Psoas muscle (tissue), 8 donors: ENCODE results near the gene KRT75. TPM values are rescaled to one million over a fixed set of nuclear protein-coding genes. Genes with fewer than 3 reads are reported as not detected.

ENCODE experiments used
- ATAC-seq, 4 donors: fragments of 200-7000 bp; cut with Tn5 transposase; one replicate each; pipeline ENCODE4 v1.9.1; 2020; ENCODE audit warnings: moderate library complexity in 3 of 4, mild to moderate bottlenecking in 2 of 4
- DNase-seq, 2 donors: peaks; one replicate each; pipeline ENCODE4 v3.0.0-alpha.2; 2020
- H3K27ac ChIP-seq: fragments of 200-600 bp; one replicate; pipeline ENCODE4 v1.8.0; 2022
- H3K27me3 ChIP-seq, 3 donors: fragments of 200-600 bp in 1 of 3; one replicate each; pipeline versions ENCODE4 v1.6.1 to v1.8.0; 2013 to 2022; ENCODE audit warnings: low read length in 2 of 3, mild to moderate bottlenecking in 2 of 3, moderate library complexity in 1 of 3; ENCODE audit not compliant: insufficient read depth in 3 of 3
- H3K36me3 ChIP-seq, 2 donors: fragments of 200-600 bp in 1 of 2; one replicate each; pipeline versions ENCODE4 v1.6.1 to v1.8.0; 2013 to 2022; ENCODE audit warnings: low read depth in 1 of 2, mild to moderate bottlenecking in 1 of 2, moderate library complexity in 1 of 2; ENCODE audit not compliant: insufficient read depth in 1 of 2
- H3K4me1 ChIP-seq: fragments of 200-600 bp; one replicate; pipeline ENCODE4 v1.8.0; 2022
- H3K4me3 ChIP-seq: fragments of 200-600 bp; one replicate; pipeline ENCODE4 v1.8.0; 2022; ENCODE audit warnings: mild to moderate bottlenecking
- H3K9me3 ChIP-seq: fragments of 200-600 bp; one replicate; pipeline ENCODE4 v1.8.0; 2022
- CTCF ChIP-seq: fragments of 200-600 bp; IDR thresholded peaks from one replicate; pipeline ENCODE4 v1.8.0; 2022; ENCODE audit warnings: antibody characterized with exemption
- WGBS, 3 donors: extraction: QIAGEN DNeasy Blood & Tissue Kit; methylation state at CpG; one replicate each; pipeline versions ENCODE4 v1.1.6 to v1.1.7; 2013; 5-methylcytosine and 5-hydroxymethylcytosine counted together
- intact Hi-C, 2 donors: fragments of 100-400 bp; cut with DNase I; formaldehyde crosslinking; loops; one replicate each; pipeline versions ENCODE4 v1.11.0 to v1.14.2; 2022
- polyA plus RNA-seq, 3 donors: library from polyadenylated mRNA; stranded (reverse); fragments of 200-250 nt; gene quantifications; one replicate each; pipeline ENCODE4 v1.2.3, GENCODE V29; 2013
- total RNA-seq, 4 donors: library from RNA; stranded (reverse); fragmentation: NEBNext Ultra II Directional in 2 of 4; extraction: Animal tissue kit (Norgen Biotek cat#: 25700) in 2 of 4; gene quantifications; one replicate each; pipeline versions ENCODE4 v1.2.1 to v1.2.4, GENCODE V29; 2021 to 2023
- donor health status: healthy with polysubstance abuse.
- donor health status: DM: no; HTN: no; CAD: no; lungs with moderate emphysema.
- donor health status: Bipolar disorder and iron deficiency.
- donor health status: healthy.
- donor health status: DM: yes; HTN: yes; CAD: no.
- donor health status: DM: no; HTN: no; CAD: no.
- donor health status: DM: no; HTN: no; CAD: no.
- donor health status: DM: yes; HTN: yes; CAD: no.

KRT75 gene
- total and polyA plus RNA-seq, 7 donors = not detected

- no peak for ATAC-seq
- no peak for TF ChIP-seq CTCF
- WGBS, 3 donors = 65 to 72% (median 65%) methylated on average over 9 of the region's 9 CpGs
- intact Hi-C loops = no loop called here
- H3K27ac ChIP-seq = no peak overlapping the region
- peaks cover 0 to 25% (median 0%) of the 10 kb centered on the region in 3 donors for H3K27me3 ChIP-seq
- H3K36me3 ChIP-seq = no peaks in the 10 kb centered on the region
- no peak overlapping the region for H3K4me3 ChIP-seq
- no peak for DNase-seq
- no peaks in the 10 kb centered on the region for H3K4me1 ChIP-seq
- H3K9me3 ChIP-seq = no peaks in the 10 kb centered on the region
Observed at GRCh38 chr12:52441320-52441911, 7.2 kb upstream of the KRT75 start.

GRCh38 chr12:52440821-52441319 is 6.7 kb upstream of the KRT75 start:
- H3K4me3 ChIP-seq = no peak overlapping the region
- TF ChIP-seq CTCF = no peak
- intact Hi-C loops = no loop called here
- no peak overlapping the region for H3K27ac ChIP-seq
- no peaks in the 10 kb centered on the region for H3K36me3 ChIP-seq
- peaks cover 0 to 25% (median 0%) of the 10 kb centered on the region in 3 donors for H3K27me3 ChIP-seq
- H3K4me1 ChIP-seq = no peaks in the 10 kb centered on the region
- no peak for ATAC-seq
- WGBS, 3 donors = 89 to 92% (median 92%) methylated on average over 5 of the region's 5 CpGs
- no peaks in the 10 kb centered on the region for H3K9me3 ChIP-seq
- DNase-seq = no peak

GRCh38 chr12:52439845-52440244 is 5.7 kb upstream of the KRT75 start:
- ATAC-seq = no peak
- DNase-seq = no peak
- H3K27me3 ChIP-seq = peaks cover 0 to 26% (median 0%) of the 10 kb centered on the region in 3 donors
- 69 to 72% (median 72%) methylated on average over 2 of the region's 2 CpGs for WGBS, 3 donors
- H3K36me3 ChIP-seq = no peaks in the 10 kb centered on the region
- no peak overlapping the region for H3K4me3 ChIP-seq
- intact Hi-C loops = no loop called here
- H3K4me1 ChIP-seq = no peaks in the 10 kb centered on the region
- no peaks in the 10 kb centered on the region for H3K9me3 ChIP-seq
- TF ChIP-seq CTCF = no peak
- H3K27ac ChIP-seq = no peak overlapping the region

- WGBS, 3 donors = 71 to 77% (median 77%) methylated on average over 8 of the region's 8 CpGs
- Histone ChIP-seq H3K9me3 (no peaks in the 10 kb centered on the region), H3K4me3 (no peak overlapping the region), H3K27me3 (peaks cover 0 to 31% (median 0%) of the 10 kb centered on the region in 3 donors), H3K36me3 (no peaks in the 10 kb centered on the region), H3K4me1 (no peaks in the 10 kb centered on the region), H3K27ac (no peak overlapping the region)
- intact Hi-C loops = no loop called here
- TF ChIP-seq CTCF = no peak
- DNase-seq = no peak
- no peak for ATAC-seq
Observed at GRCh38 chr12:52439420-52439819, 5.2 kb upstream of the KRT75 start.
